HFFc6 (cell line): ENCODE results near the gene PTH1R. TPM values are rescaled to one million over a fixed set of nuclear protein-coding genes. Genes with fewer than 3 reads are reported as not detected.

Experiments
- DNase-seq: peaks from one replicate; pipeline ENCODE4 v3.0.0-alpha.2; 2018
- H3K27ac Mint-ChIP-seq: 2 replicates; pipeline ENCODE4 v1.8.0; 2020; ENCODE audit warnings: mild to moderate bottlenecking, mixed read lengths
- H3K27me3 Mint-ChIP-seq: 2 replicates; pipeline ENCODE4 v1.8.0; 2021; ENCODE audit warnings: mild to moderate bottlenecking, moderate library complexity, mixed read lengths; ENCODE audit not compliant: insufficient read depth
- H3K36me3 Mint-ChIP-seq: 2 replicates; pipeline ENCODE4 v1.8.0; 2021; ENCODE audit warnings: low read depth, mixed read lengths
- H3K4me1 Mint-ChIP-seq: 2 replicates; pipeline ENCODE4 v1.8.0; 2020; ENCODE audit warnings: low read depth, mixed read lengths
- H3K4me3 Mint-ChIP-seq: 2 replicates; pipeline ENCODE4 v1.8.0; 2020; ENCODE audit warnings: mild to moderate bottlenecking, moderate library complexity, mixed read lengths
- H3K9me3 Mint-ChIP-seq: 2 replicates; pipeline ENCODE4 v1.8.0; 2020; ENCODE audit warnings: mild to moderate bottlenecking, mixed read lengths
- total RNA-seq, 6 experiments: library from RNA; stranded (reverse); fragmentation: NEBNext Ultra II Directional; extraction: Animal tissue kit (Norgen Biotek cat#: 25700); gene quantifications; 2 replicates in 1 of 6; 3 replicates in 5 of 6; pipeline ENCODE4 v1.2.3, GENCODE V29; 2021
- TF ChIP-seq, protein P1 (sequence below): fragments of 200-600 bp; sonication (generic); IDR thresholded peaks from 2 replicates; pipeline ENCODE4 v1.5.0; 2021; ENCODE audit warnings: antibody characterized with exemption, mild to moderate bottlenecking

The PTH1R gene
- total RNA-seq, 6 experiments from 2014 or later = 0.09 to 1.4 (median 0.85) TPM; not detected in 1

- Mint-ChIP-seq H3K4me1 (no peaks in the 10 kb centered on the region), H3K9me3 (no peaks in the 10 kb centered on the region), H3K27ac (no peak overlapping the region), H3K27me3 (peaks cover 23% of the 10 kb centered on the region), H3K4me3 (no peak overlapping the region), H3K36me3 (no peaks in the 10 kb centered on the region; the same call in 1 of the 2 replicates)
- DNase-seq = no peak
- TF ChIP-seq, protein P1, sequence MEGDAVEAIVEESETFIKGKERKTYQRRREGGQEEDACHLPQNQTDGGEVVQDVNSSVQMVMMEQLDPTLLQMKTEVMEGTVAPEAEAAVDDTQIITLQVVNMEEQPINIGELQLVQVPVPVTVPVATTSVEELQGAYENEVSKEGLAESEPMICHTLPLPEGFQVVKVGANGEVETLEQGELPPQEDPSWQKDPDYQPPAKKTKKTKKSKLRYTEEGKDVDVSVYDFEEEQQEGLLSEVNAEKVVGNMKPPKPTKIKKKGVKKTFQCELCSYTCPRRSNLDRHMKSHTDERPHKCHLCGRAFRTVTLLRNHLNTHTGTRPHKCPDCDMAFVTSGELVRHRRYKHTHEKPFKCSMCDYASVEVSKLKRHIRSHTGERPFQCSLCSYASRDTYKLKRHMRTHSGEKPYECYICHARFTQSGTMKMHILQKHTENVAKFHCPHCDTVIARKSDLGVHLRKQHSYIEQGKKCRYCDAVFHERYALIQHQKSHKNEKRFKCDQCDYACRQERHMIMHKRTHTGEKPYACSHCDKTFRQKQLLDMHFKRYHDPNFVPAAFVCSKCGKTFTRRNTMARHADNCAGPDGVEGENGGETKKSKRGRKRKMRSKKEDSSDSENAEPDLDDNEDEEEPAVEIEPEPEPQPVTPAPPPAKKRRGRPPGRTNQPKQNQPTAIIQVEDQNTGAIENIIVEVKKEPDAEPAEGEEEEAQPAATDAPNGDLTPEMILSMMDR = no peak
Observed at GRCh38 chr3:46885612-46886011, 8.1 kb downstream of the PTH1R start.

GRCh38 chr3:46887980-46888494, 10.5 kb downstream of the PTH1R start:
- Mint-ChIP-seq H3K36me3 (no peaks in the 10 kb centered on the region), H3K4me1 (no peaks in the 10 kb centered on the region), H3K27me3 (peaks cover 27% of the 10 kb centered on the region), H3K9me3 (no peaks in the 10 kb centered on the region), H3K27ac (no peak overlapping the region), H3K4me3 (no peak overlapping the region)
- DNase-seq = no peak
- TF ChIP-seq, protein P1 = no peak

GRCh38 chr3:46888705-46889104, 11.2 kb downstream of the PTH1R start:
- no peak for DNase-seq
- Mint-ChIP-seq H3K27me3 (peaks cover 24% of the 10 kb centered on the region), H3K4me1 (no peaks in the 10 kb centered on the region), H3K36me3 (no peaks in the 10 kb centered on the region), H3K9me3 (no peaks in the 10 kb centered on the region), H3K27ac (no peak overlapping the region), H3K4me3 (no peak overlapping the region)
- TF ChIP-seq, protein P1 = no peak

DNA sequence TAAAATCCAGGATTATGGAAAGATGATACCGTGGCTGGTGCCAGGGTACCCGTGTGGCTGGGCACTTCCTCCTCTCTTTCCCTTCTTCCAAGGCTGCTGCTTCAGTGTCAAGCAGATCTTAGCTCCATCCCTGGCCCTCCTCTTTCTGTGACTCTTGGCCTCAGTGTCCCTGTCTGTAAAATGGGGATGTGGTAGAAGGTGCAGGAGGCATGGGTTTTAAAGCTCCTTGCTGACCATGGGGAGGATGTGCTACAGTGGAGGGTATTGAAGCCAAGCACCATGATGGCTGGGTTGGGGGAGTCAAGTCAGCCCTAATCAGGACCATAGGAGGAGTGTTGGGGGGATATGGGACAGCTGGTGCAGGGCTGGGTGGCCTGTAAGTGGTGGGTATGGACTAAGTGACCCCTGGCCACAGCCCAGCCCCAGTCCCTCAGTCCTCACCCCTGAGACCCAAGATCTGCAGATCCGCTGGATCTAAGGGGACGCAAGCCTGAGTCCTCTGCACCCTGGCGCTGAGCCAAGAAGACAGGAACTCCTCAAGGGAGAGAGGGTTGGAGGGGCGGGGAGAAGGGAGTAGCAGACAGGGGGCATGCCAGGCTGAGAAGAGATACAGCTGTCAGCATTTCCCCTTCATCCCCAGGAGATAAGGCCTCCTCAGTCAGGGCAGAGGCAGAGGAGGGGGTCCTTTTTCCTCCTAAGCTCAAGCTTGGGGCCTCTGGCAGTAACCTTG, 12.0 kb downstream of the PTH1R start:
- Mint-ChIP-seq H3K9me3 (no peaks in the 10 kb centered on the region), H3K27ac (no peak overlapping the region), H3K4me1 (no peaks in the 10 kb centered on the region), H3K27me3 (peaks cover 26% of the 10 kb centered on the region), H3K36me3 (no peaks in the 10 kb centered on the region), H3K4me3 (no peak overlapping the region)
- TF ChIP-seq, protein P1 = no peak
- DNase-seq = no peak

DNA sequence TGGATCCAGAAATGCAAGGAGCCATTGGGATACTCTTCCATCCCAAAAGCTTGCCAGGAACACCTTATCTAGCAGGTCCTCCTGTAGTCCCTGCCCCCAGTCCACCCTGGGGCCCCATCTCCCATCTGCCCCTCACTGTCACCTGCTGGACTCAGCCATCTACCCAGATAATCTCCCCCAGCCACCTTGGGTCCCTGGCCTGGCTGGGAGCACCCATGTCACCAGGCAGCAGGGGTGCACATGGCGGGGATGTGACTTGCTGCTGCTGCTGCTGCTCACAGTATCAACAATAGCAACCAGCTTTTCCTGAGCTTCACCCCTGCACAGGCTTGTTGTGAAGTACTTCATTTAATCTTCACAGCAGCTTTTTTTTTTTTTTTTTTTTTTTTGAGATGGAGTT, 12.6 kb downstream of the PTH1R start:
- Mint-ChIP-seq H3K9me3 (no peaks in the 10 kb centered on the region), H3K27me3 (peaks cover 27% of the 10 kb centered on the region), H3K4me3 (no peak overlapping the region), H3K36me3 (no peaks in the 10 kb centered on the region), H3K27ac (no peak overlapping the region), H3K4me1 (no peaks in the 10 kb centered on the region)
- TF ChIP-seq, protein P1 = no peak
- no peak for DNase-seq
